GM15510 (cell line): ENCODE results near the gene PODXL.

ENCODE experiments used
- POLR2A ChIP-seq: IDR thresholded peaks from 3 replicates; pipeline ENCODE4 v1.6.1; 2011; ENCODE audit warnings: borderline replicate concordance; ENCODE audit not compliant: insufficient read length; ENCODE audit errors: extremely low read depth

The PODXL gene

DNA sequence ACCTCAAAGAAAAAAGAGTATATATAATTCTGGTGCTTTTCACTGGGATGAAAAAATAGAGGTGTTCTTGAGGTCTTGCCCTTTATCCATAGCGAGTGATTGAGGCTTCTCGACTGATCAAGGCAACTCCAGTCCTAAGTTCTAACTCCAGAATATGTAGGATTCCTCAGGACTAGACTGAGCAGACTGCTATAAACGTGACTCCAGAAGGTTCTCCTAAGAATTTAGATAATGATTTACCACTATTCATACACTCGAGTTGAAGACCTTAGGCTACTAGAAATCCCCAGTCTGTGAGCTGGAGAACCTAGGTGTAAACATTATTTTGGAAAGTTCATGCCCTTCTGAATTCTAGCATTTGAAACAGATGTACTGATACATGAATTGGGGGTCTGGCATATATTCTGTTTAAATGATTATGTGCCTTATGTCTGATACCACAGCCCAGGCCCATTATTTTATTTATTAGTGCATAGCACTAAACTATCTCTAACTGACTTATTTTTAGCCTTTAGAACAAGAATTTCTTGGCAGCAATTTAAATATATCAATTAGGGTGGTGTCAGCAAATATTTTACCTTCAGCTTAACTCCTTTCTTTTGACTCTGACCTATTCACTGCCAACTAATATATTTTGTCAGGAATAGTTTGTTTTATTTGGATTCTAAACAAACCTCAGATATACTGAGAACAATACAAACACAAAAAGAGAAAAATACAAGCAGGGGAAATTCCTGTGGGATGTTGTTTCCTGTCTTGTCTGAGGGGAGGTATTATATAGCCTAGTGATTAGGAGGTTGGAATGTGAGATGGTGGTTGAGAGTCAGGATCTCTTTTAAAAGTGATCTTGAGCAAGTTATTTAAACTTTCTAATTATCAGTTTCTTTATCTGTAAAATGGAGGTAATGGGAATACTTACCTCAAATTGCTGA is 75.8 kb downstream of the PODXL start:
- TF ChIP-seq POLR2A = no peak

DNA sequence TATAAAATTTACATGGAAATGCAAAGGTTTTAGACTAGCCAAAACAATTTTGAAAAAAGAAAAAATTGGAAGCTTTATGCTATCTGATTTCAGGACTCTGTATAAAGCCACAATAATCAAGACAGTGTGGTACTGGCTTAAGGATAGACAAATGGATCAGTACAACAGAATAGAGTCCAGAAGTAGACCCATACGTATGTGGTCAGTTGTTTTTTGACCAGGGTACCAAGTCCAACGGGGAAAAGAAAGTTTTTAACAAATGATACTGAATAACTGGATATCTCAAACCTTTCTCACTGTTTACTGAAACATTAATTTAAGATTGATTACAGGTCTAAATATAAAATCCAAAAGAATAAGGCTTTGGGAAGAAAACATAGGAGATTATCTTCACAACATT is 79.7 kb downstream of the PODXL start:
- no peak for TF ChIP-seq POLR2A

DNA sequence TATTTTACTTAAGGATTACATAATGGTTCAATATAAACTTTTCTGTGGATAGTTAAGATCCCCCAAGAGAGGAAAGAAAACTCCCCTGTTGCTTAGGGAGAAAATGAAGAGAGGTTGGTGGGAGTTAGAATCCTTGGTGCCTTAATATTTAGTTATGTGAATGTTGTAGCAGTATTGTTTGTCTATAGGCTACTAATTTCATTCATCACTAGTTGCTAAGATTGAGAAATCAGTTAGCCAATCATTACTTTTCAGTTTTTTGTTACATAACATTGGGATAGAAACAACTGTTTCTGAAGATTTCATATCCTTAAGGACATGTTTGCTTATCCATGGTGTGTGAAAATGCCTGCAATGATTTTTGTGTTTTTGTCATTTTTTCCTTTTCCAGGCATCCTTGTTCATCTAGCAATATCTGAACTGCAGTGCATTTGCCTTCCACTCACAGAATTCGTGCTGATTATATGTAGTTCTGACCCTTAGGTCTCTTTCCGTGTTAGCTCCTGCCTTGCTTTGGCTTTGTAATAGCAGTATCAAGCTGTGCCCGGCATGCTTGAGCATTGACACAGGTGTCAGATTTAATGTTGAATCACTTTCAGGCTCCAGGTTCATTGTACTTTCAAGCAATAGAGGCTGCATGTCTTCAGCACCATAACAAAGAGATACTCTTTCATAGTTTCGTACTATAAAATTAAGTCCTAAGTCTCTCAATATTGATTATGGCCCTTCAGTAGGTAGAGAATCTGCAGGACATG is 85.0 kb downstream of the PODXL start:
- no peak for TF ChIP-seq POLR2A

DNA sequence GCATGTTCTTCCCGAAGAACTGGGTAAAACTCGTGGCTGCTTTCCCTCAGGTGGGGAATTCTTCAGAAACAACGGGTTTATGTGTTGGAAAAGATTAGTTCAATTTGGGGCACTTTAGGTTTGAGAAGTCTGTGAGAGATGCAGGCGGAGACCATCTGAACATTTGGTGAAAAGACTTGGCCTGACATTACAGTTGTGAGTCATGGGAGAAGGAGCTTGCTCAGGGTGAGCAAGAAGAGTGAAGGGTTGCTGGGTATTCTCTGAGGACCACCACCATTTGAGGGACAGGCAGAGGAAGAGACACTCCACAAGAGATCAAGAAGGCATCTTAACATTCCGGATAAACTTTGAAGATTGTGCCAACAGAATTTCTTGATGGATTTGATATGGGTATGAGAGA is 88.6 kb downstream of the PODXL start:
- TF ChIP-seq POLR2A = no peak

DNA sequence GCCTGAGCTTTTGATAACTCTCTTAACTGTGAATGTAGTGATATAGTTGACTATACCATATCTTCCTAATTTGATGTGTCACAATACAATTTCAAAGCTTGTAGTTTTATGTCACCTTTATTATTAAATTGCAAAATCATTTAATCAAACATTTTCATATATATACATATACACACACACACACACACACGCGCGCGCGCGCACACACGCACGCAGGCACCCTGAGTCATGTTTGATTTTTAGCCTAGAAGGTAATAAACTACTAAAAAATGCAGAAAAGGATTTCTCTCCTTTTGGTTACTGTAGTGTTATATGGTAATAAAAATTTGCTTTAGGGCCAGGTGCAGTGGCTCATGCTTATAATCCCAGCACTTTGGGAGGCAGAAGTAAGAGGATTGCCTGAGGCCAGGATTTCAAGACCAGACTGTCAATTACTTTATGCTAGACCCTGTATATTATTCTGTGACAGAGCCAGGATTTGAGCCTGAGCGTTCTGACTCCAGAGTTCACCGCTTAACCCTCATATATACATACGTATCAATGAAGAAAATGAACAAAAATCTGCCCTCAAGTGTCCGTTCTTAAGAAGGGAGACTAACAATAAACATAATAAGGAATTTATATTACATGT is 89.6 kb downstream of the PODXL start:
- no peak for TF ChIP-seq POLR2A

DNA sequence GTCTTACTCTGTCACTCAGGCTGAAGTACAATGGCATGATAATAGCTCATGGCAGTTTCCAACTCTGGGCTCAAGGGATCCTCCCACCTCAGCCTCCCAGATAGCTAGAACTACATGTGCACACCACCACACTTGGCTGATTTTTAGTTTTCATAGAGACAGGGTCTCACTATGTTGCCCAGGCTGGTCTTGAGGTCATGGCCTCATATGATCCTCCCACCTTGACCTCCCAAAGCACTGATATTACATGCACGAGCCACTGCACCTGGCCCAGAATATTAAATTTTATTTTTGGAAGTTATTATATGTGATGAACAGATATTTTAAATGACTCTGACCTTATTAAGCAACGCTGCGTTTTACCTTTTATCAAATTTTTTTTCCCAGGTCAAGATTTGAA is 94.4 kb downstream of the PODXL start:
- TF ChIP-seq POLR2A = no peak

DNA sequence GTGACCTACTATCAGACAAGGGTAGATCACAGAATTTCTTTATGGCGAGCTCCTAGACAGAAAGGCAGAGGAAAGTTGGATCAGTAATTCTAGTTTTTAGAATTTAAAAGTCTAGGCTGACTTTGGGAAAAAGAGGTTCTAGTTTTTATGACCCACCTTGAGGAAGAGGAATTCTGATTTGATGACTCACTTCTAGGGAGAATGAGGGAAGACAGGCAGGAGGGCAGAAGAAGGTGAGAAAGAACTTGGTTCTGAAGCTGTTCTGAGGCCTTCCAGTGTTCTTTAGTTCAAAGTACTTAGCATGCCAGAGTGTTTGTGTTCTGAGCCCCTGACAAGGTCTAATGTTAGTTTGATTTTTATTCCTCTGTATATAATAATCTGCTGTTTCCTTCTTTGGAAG is 97.2 kb downstream of the PODXL start:
- TF ChIP-seq POLR2A = no peak

DNA sequence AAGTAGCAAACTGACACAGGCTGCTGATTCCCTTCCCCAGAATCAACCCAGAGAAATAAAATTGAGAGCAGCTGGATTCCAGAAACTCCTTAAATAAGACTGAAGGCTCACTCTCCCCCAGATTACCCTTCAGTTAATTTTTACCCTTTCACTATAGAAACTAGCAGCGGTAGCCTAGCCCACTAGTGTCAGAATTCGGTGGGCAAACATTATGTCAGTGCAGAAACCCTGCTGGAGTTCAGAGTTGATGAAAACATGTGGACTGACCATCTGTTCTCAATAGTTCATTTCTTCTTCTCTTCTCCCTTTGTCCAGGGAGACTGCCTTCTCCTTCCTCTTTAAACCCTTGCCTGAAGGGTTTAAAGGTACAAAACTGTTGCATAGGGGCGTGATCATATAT is 100.1 kb downstream of the PODXL start:
- TF ChIP-seq POLR2A = no peak

DNA sequence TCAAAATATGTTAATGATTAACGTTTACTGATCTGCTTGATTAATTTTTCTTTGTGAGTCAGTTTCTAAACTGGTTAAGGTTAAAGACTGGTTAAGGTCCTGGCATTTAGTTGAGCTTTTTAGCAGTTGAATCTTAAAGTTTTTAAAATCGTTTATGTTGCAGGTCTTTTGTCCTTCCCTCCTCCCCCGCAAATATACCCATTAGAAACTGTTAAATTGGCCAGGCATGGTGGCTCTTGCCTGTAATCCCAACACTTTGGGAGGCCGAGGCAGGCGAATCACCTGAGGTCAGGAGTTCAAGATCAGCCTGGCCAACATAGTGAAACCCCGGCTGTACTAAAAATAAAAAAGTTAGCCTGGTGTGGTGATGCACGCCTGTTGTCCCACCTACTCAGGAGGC is 100.9 kb downstream of the PODXL start:
- TF ChIP-seq POLR2A = no peak

DNA sequence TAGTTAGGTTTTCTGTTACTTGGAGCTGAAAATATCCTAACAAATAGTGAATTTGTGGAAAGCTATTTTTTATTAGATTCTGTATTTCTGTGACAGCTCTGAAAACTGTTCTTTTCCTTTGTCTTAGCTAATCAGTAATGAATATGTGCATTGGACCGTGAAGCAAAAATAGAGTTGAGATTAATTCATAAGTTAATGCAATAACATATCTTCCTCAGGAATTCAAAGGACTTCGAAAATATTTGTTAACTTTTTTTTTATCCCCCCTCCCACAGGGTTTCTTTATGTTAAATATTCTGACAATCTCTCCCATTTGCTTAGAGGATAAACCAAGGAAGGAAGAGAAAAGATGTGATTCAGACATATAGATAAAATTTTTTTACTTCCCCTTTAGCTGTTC is 101.4 kb downstream of the PODXL start:
- no peak for TF ChIP-seq POLR2A

DNA sequence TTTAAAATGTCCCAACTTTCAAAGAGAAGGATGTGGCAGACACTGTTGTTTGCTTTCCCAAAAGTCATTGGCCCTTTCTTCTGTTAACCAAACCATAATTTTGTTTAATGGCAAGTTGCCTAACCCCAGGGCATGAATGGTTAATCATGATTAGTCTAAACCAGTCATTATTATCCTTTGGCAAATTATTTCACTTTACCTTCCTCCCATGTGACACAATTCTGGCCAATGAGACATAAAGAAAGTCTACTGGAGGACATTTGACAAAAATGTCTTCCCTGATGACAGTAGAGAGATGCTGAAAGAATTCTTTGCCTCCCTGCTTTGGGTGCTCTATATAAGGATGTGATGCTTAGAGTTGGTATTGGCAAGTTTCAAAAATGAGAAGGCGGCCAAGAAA is 101.9 kb downstream of the PODXL start:
- TF ChIP-seq POLR2A = no peak
